Hematopoietic multipotent progenitor cell treated with erythropoietin and hydrocortisone succinate and interleukin-3 and kit ligand, for 17 days (in vitro differentiated cells): ENCODE data around the gene KCNS1.
"Not testable (repeated sequence)": the region's sequence is repeated elsewhere in the genome, so short reads cannot be mapped to it uniquely, and the experiment has no call there.

Source experiments
- DNase-seq: peaks from one replicate; pipeline ENCODE4 v3.0.0-alpha.2; 2015; ENCODE audit warnings: low spot score

Gene KCNS1

GRCh38 chr20:45077559-45077958 is 23.4 kb downstream of the KCNS1 start:
- DNase-seq = no peak

- DNase-seq = no peak
Observed at GRCh38 chr20:45073221-45073620, 27.7 kb downstream of the KCNS1 start.

GRCh38 chr20:45072066-45072465 is 28.9 kb downstream of the KCNS1 start:
- DNase-seq = no peak

- no peak for DNase-seq
Observed at GRCh38 chr20:45070932-45071632, 29.8 kb downstream of the KCNS1 start.

- DNase-seq = no peak
Observed at GRCh38 chr20:45069261-45069660, 31.7 kb downstream of the KCNS1 start.

GRCh38 chr20:45067558-45067957 is 33.4 kb downstream of the KCNS1 start:
- no peak for DNase-seq

- no peak for DNase-seq
Observed at GRCh38 chr20:45067087-45067486, 33.8 kb downstream of the KCNS1 start.

GRCh38 chr20:45066372-45066771 is 34.6 kb downstream of the KCNS1 start:
- DNase-seq = no peak

GRCh38 chr20:45064812-45065211 is 36.1 kb downstream of the KCNS1 start:
- no peak for DNase-seq

- not testable (repeated sequence) for DNase-seq
Observed at GRCh38 chr20:45063107-45063506, 37.8 kb downstream of the KCNS1 start.

- no peak for DNase-seq
Observed at GRCh38 chr20:45061244-45061643, 39.7 kb downstream of the KCNS1 start.

GRCh38 chr20:45060294-45060693 is 40.6 kb downstream of the KCNS1 start:
- no peak for DNase-seq

GRCh38 chr20:45059022-45059728 is 41.8 kb downstream of the KCNS1 start:
- no peak for DNase-seq

- DNase-seq = no peak
Observed at GRCh38 chr20:45058168-45058850, 42.6 kb downstream of the KCNS1 start.

GRCh38 chr20:45056473-45057173 is 44.3 kb downstream of the KCNS1 start:
- no peak for DNase-seq

- DNase-seq = no peak
Observed at GRCh38 chr20:45055056-45055455, 45.9 kb downstream of the KCNS1 start.

GRCh38 chr20:45053430-45054351 is 47.2 kb downstream of the KCNS1 start:
- no peak for DNase-seq

- no peak for DNase-seq
Observed at GRCh38 chr20:45052698-45053429, 48.1 kb downstream of the KCNS1 start.

- DNase-seq = no peak
Observed at GRCh38 chr20:45051204-45052060, 49.5 kb downstream of the KCNS1 start.
